Measurements from ENCODE around the gene OR4D11. TPM values are rescaled to one million over a fixed set of nuclear protein-coding genes. Genes with fewer than 3 reads are reported as not detected.

The OR4D11 gene
- polyA plus RNA-seq, 1 donor (not counting 4 experiments of a cell fraction or from before 2014, with no cell fraction given), result not detected

DNA sequence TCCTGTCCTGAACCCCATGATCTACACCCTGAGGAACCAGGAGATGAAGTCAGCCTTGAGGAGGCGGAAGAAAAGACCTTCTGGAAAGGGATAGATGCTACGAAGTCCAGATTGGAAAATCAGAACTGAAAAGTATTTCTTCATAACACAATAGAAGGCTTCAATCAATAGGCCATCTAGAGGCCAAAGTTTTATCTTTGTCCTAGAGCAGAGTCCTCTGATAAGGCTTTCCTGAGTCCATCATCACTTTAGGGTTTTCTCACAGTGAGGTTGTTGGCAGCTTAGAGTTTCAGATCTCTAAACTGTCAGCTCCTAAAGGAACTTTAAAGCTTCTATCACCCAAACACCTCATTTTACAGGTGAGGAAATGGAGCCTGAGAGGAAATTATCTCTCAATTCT lies 29.2 kb downstream of the OR4D11 start:
- no peak for FAIRE-seq

DNA sequence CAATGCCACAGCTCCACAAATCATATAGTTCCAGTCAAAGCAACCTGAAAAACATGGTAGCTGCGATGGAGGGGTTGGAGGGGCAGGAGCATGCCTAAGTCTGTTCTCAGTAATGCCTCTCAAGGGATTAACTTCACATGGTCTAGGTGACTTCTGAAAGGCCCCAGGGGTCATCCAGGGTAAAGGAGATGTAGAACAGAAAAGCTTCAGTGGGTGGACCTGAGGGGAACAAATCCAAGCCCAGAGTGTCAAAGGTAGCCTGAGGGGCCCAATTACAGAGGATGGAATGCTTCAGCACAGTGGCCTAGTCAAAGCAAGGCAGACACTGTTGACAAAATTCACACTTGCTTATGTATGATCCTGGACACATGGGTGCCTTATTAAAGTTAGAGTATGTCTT lies 31.3 kb downstream of the OR4D11 start:
- Histone ChIP-seq H4K20me1 (ENCODE audit: control insufficient read depth, extremely low read depth, insufficient read depth, low read length) (no peaks in the 10 kb centered on the region), H3K9me1 (ENCODE audit: control insufficient read depth, extremely low read depth, insufficient read depth, low read length) (no peaks in the 10 kb centered on the region), H3K27me3 (ENCODE audit: control insufficient read depth, extremely low read depth, insufficient read depth, low read length) (no peaks in the 10 kb centered on the region), H3K4me2 (ENCODE audit: control insufficient read depth, extremely low read depth, insufficient read depth, low read depth, low read length) (no peak overlapping the region), H3K27ac (ENCODE audit: control insufficient read depth, insufficient read depth, low read length) (no peak overlapping the region), H3K4me3 (ENCODE audit: control insufficient read depth in 2 of 3, extremely low read depth in 1 of 3, insufficient read depth in 2 of 3, low read depth in 1 of 3, low read length in 3 of 3) (no peak overlapping the region), H3K79me2 (ENCODE audit: control insufficient read depth, insufficient read depth, low read length) (no peaks in the 10 kb centered on the region), H3K9me3 (ENCODE audit: control insufficient read depth, low read depth, low read length) (no peaks in the 10 kb centered on the region), H3K36me3 (ENCODE audit: control insufficient read depth in 2 of 2, extremely low read depth in 1 of 2, insufficient read depth in 2 of 2, low read length in 2 of 2) (no peaks in the 10 kb centered on the region), H3K4me1 (ENCODE audit: control insufficient read depth, extremely low read depth, insufficient read depth, low read length) (peaks cover 7% of the 10 kb centered on the region), H3K9ac (ENCODE audit: control insufficient read depth, extremely low read depth, insufficient read depth, low read length) (no peak overlapping the region), H2AFZ (ENCODE audit: control insufficient read depth, low read length) (no peak overlapping the region)
- DNase-seq (ENCODE audit: low read depth, low spot score), result no peak
- TF ChIP-seq EZH2 (IDR thresholded peaks at IDR 0.05; ENCODE audit: low read length), result no peak
- TF ChIP-seq, protein P1, sequence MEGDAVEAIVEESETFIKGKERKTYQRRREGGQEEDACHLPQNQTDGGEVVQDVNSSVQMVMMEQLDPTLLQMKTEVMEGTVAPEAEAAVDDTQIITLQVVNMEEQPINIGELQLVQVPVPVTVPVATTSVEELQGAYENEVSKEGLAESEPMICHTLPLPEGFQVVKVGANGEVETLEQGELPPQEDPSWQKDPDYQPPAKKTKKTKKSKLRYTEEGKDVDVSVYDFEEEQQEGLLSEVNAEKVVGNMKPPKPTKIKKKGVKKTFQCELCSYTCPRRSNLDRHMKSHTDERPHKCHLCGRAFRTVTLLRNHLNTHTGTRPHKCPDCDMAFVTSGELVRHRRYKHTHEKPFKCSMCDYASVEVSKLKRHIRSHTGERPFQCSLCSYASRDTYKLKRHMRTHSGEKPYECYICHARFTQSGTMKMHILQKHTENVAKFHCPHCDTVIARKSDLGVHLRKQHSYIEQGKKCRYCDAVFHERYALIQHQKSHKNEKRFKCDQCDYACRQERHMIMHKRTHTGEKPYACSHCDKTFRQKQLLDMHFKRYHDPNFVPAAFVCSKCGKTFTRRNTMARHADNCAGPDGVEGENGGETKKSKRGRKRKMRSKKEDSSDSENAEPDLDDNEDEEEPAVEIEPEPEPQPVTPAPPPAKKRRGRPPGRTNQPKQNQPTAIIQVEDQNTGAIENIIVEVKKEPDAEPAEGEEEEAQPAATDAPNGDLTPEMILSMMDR (optimal IDR thresholded peaks at IDR 0.05 in 1 of 3, IDR thresholded peaks at IDR 0.05 in 1 of 3, conservative IDR thresholded peaks at IDR 0.05 in 1 of 3; ENCODE audit: extremely low read depth in 1 of 3, insufficient read depth in 2 of 3, low read length in 3 of 3), result no peak
- no peak for FAIRE-seq
- dilution Hi-C loops (cut with MboI; ENCODE audit: extremely low pct_ligation_motif_present, low sequenced_read_pairs), result no loop called here

More for the DNA sequence above, 29.2 kb downstream of the OR4D11 start:
- peaks cover 3% of the 10 kb centered on the region for H3K4me1 ChIP-seq (ENCODE audit: control insufficient read depth, extremely low read depth, insufficient read depth, low read length)
- no peak for DNase-seq (ENCODE audit: low read depth, low spot score)
- H3K4me3 ChIP-seq (ENCODE audit: control insufficient read depth in 2 of 3, extremely low read depth in 1 of 3, insufficient read depth in 2 of 3, low read depth in 1 of 3, low read length in 3 of 3), result no peak overlapping the region
- H3K79me2 ChIP-seq (ENCODE audit: control insufficient read depth, insufficient read depth, low read length), result no peaks in the 10 kb centered on the region
- no peaks in the 10 kb centered on the region for H4K20me1 ChIP-seq (ENCODE audit: control insufficient read depth, extremely low read depth, insufficient read depth, low read length)
- H3K9ac ChIP-seq (ENCODE audit: control insufficient read depth, extremely low read depth, insufficient read depth, low read length), result no peak overlapping the region
- H3K4me2 ChIP-seq (ENCODE audit: control insufficient read depth, extremely low read depth, insufficient read depth, low read depth, low read length), result no peak overlapping the region
- dilution Hi-C loops (cut with MboI; ENCODE audit: extremely low pct_ligation_motif_present, low sequenced_read_pairs), result no loop called here
- no peaks in the 10 kb centered on the region for H3K36me3 ChIP-seq (ENCODE audit: control insufficient read depth in 2 of 2, extremely low read depth in 1 of 2, insufficient read depth in 2 of 2, low read length in 2 of 2)
- no peaks in the 10 kb centered on the region for H3K27me3 ChIP-seq (ENCODE audit: control insufficient read depth, extremely low read depth, insufficient read depth, low read length)
- no peak overlapping the region for H3K27ac ChIP-seq (ENCODE audit: control insufficient read depth, insufficient read depth, low read length)
- H3K9me1 ChIP-seq (ENCODE audit: control insufficient read depth, extremely low read depth, insufficient read depth, low read length), result no peaks in the 10 kb centered on the region
- no peaks in the 10 kb centered on the region for H3K9me3 ChIP-seq (ENCODE audit: control insufficient read depth, low read depth, low read length)
- TF ChIP-seq, protein P1 (optimal IDR thresholded peaks at IDR 0.05 in 1 of 3, IDR thresholded peaks at IDR 0.05 in 1 of 3, conservative IDR thresholded peaks at IDR 0.05 in 1 of 3; ENCODE audit: extremely low read depth in 1 of 3, insufficient read depth in 2 of 3, low read length in 3 of 3), result no peak
- TF ChIP-seq EZH2 (IDR thresholded peaks at IDR 0.05; ENCODE audit: low read length), result no peak
- H2AFZ ChIP-seq (ENCODE audit: control insufficient read depth, low read length), result no peak overlapping the region

Measured in keratinocyte (primary cell).